Smooth muscle cell (in vitro differentiated cells): ENCODE data around the gene SCAANT1. TPM values are rescaled to one million over a fixed set of nuclear protein-coding genes. Genes with fewer than 3 reads are reported as not detected.

ENCODE experiments used
- DNase-seq: peaks from one replicate; lab custom pipeline; 2025; ENCODE audit not compliant: unreplicated experiment; lab: John Stamatoyannopoulos, UW
- H2AFZ ChIP-seq: fragments of 200-600 bp; sonication (generic); 2 replicates; pipeline ENCODE4 v1.6.0; 2016; ENCODE audit warnings: antibody characterized with exemption, low read depth, mild to moderate bottlenecking
- H3F3A ChIP-seq: fragments of 200-600 bp; sonication (generic); 2 replicates; pipeline ENCODE4 v1.6.0; 2017; ENCODE audit warnings: antibody characterized with exemption, low read depth
- H3K27ac ChIP-seq: fragments of 200-600 bp; sonication (generic); 2 replicates; pipeline ENCODE4 v1.5.1; 2016; ENCODE audit warnings: low read depth, mild to moderate bottlenecking
- H3K27me3 ChIP-seq: fragments of 200-600 bp; sonication (generic); 2 replicates; pipeline ENCODE4 v1.6.1; 2016; ENCODE audit warnings: low read depth, mild to moderate bottlenecking
- H3K36me3 ChIP-seq: fragments of 200-600 bp; sonication (generic); 2 replicates; pipeline ENCODE4 v1.5.1; 2016; ENCODE audit warnings: low read depth
- H3K4me1 ChIP-seq: fragments of 200-600 bp; sonication (generic); 2 replicates; pipeline ENCODE4 v1.5.1; 2016; ENCODE audit warnings: low read depth
- H3K4me2 ChIP-seq: fragments of 200-600 bp; sonication (generic); 2 replicates; pipeline ENCODE4 v1.6.0; 2016; ENCODE audit warnings: mild to moderate bottlenecking
- H3K4me3 ChIP-seq: fragments of 200-600 bp; sonication (generic); 2 replicates; pipeline ENCODE4 v1.5.1; 2016; ENCODE audit warnings: mild to moderate bottlenecking
- H3K79me2 ChIP-seq: fragments of 200-600 bp; sonication (generic); 2 replicates; pipeline ENCODE4 v1.6.0; 2016; ENCODE audit warnings: low read depth, mild to moderate bottlenecking
- H3K9ac ChIP-seq: fragments of 200-600 bp; sonication (generic); 2 replicates; pipeline ENCODE4 v1.6.0; 2016; ENCODE audit warnings: low read depth
- H3K9me3 ChIP-seq: fragments of 200-600 bp; sonication (generic); replicated peaks from 2 replicates; pipeline ENCODE4 v1.5.1; 2016; ENCODE audit warnings: low read depth
- H4K20me1 ChIP-seq: fragments of 200-600 bp; sonication (generic); 2 replicates; pipeline ENCODE4 v1.6.0; 2016; ENCODE audit warnings: low read depth
- CTCF ChIP-seq: fragments of 200-600 bp; sonication (generic); IDR thresholded peaks from 2 replicates; pipeline ENCODE4 v1.5.1; 2017; ENCODE audit warnings: borderline replicate concordance, mild to moderate bottlenecking, antibody characterized with exemption; ENCODE audit not compliant: insufficient read depth, poor library complexity, severe bottlenecking
- WGBS: methylation state at CpG from one replicate; pipeline ENCODE4 v1.1.7; 2016; ENCODE audit warnings: low lambda C conversion rate; 5-methylcytosine and 5-hydroxymethylcytosine counted together
- polyA plus RNA-seq: library from polyadenylated mRNA; unstranded; fragments of >200 nt; fragmentation: Nextera tagmentation; extraction: Ambion mirVana; gene quantifications from 2 replicates; pipeline ENCODE4 v1.2.1, GENCODE V29; 2016
- total RNA-seq: library from RNA; depleted of rRNA; stranded (reverse); fragments of >200 nt; gene quantifications from 2 replicates; pipeline ENCODE4 v1.2.3, GENCODE V29; 2014

Gene SCAANT1
- total and polyA plus RNA-seq, 2 experiments from 2014 or later, result not detected

DNA sequence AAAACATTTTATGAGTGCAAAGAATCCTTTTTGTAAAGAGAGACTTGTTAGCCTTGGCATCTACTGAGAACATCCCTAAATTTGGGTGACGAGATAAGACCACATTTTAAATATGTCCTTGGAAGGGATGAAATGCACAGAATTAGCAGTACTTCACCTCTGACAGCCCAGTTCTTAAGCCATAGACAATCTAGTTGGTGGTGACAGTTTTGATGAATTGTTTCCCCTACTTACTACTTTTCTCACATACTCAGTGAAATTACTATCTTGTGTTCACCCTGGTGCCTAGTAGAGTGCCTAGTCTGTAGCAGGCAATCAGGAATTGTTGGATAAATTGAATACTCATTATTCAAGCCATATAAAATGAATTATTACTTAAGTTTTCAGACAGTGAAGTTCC lies 3.4 kb downstream of the SCAANT1 start:
- no peaks in the 10 kb centered on the region for H3K36me3 ChIP-seq
- H3K9ac ChIP-seq, result no peak overlapping the region
- H3K4me3 ChIP-seq, result no peak overlapping the region
- peaks cover 13% of the 10 kb centered on the region for H3K4me1 ChIP-seq
- no peak overlapping the region for H3K27ac ChIP-seq
- no peak overlapping the region for H2AFZ ChIP-seq
- no peaks in the 10 kb centered on the region for H3K27me3 ChIP-seq
- peaks cover 11% of the 10 kb centered on the region for H4K20me1 ChIP-seq
- no peaks in the 10 kb centered on the region for H3K79me2 ChIP-seq
- TF ChIP-seq CTCF, result no peak
- H3F3A ChIP-seq, result peaks cover 5% of the 10 kb centered on the region
- no peak for DNase-seq
- H3K9me3 ChIP-seq, result no peaks in the 10 kb centered on the region
- H3K4me2 ChIP-seq, result no peak overlapping the region
- 95% methylated on average over 1 of the region's 1 CpG for WGBS

- Histone ChIP-seq H3K79me2 (no peaks in the 10 kb centered on the region), H4K20me1 (peaks cover 5% of the 10 kb centered on the region), H3K4me1 (peaks cover 8% of the 10 kb centered on the region), H2AFZ (no peak overlapping the region), H3K9me3 (no peaks in the 10 kb centered on the region), H3K27ac (no peak overlapping the region), H3K27me3 (no peaks in the 10 kb centered on the region), H3K36me3 (no peaks in the 10 kb centered on the region), H3F3A (peaks cover under 1% of the 10 kb centered on the region), H3K9ac (no peak overlapping the region), H3K4me2 (no peak overlapping the region), H3K4me3 (no peak overlapping the region)
- TF ChIP-seq CTCF, result no peak
- DNase-seq, result no peak
- WGBS, result 45% methylated on average over 2 of the region's 2 CpGs
These were observed 4.0 kb downstream of the SCAANT1 start for GRCh38 chr3:63908081-63908736.

DNA sequence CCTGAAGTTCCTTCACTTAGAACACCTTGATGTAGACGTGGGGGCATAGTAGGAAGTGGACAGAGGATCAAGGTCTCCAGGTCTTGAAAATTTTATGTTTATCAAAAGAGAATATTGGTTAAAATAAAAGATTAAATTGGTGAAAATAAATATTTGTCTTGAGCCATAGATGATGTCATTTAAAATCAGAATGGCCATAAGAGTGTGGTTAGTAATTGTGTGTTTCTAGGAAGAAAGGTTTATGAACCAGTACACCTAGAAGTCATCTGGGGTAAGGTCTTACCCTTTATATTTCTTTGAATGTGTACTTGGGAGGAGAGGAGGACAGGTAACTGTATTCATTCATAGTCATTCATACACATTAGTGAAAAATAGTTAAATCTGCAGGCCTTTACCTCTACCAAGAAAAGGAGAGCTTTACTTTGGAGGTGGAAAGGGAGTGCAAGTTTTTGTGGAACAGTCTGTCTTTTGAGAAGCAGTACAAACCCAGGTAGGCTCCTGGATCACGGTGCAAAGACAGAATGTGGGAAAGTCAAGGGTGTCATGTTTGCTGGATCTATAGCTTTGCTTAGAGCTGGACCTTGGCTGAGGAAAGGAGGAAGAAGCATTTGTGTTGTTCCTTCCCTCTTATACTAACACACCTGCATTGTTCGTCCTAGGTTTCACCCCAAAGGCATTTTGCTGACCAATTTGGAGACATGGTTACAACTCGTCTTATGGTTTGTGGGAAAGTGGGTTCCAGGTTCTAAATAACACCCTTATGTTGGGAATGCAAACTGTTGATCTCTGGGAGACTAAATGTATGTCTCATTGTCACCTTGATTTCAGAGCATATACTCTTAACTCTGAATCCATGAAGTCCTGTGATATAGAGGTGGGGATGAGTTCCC lies 6.2 kb downstream of the SCAANT1 start:
- Histone ChIP-seq H4K20me1 (peaks cover 3% of the 10 kb centered on the region), H3K4me3 (no peak overlapping the region), H3K79me2 (no peaks in the 10 kb centered on the region), H3K9me3 (no peaks in the 10 kb centered on the region), H3K4me1 (peaks cover 2% of the 10 kb centered on the region), H2AFZ (no peak overlapping the region), H3K9ac (no peak overlapping the region), H3K4me2 (no peak overlapping the region), H3K27me3 (no peaks in the 10 kb centered on the region), H3F3A (no peaks in the 10 kb centered on the region), H3K27ac (no peak overlapping the region), H3K36me3 (no peaks in the 10 kb centered on the region)
- DNase-seq, result no peak
- TF ChIP-seq CTCF, result no peak
- 95% methylated on average over 4 of the region's 4 CpGs for WGBS
